HG03135 (cell line): Measurements from ENCODE around the gene SLC24A4.
"Not testable (repeated sequence)": the region's sequence is repeated elsewhere in the genome, so short reads cannot be mapped to it uniquely, and the experiment has no call there.

Experiments
- ATAC-seq: cut with Tn5 transposase; IDR thresholded peaks from one replicate; pipeline ENCODE4 v1.9.1; 2021; ENCODE audit warnings: mild to moderate bottlenecking, moderate library complexity; ENCODE audit not compliant: unreplicated experiment

Gene SLC24A4

DNA sequence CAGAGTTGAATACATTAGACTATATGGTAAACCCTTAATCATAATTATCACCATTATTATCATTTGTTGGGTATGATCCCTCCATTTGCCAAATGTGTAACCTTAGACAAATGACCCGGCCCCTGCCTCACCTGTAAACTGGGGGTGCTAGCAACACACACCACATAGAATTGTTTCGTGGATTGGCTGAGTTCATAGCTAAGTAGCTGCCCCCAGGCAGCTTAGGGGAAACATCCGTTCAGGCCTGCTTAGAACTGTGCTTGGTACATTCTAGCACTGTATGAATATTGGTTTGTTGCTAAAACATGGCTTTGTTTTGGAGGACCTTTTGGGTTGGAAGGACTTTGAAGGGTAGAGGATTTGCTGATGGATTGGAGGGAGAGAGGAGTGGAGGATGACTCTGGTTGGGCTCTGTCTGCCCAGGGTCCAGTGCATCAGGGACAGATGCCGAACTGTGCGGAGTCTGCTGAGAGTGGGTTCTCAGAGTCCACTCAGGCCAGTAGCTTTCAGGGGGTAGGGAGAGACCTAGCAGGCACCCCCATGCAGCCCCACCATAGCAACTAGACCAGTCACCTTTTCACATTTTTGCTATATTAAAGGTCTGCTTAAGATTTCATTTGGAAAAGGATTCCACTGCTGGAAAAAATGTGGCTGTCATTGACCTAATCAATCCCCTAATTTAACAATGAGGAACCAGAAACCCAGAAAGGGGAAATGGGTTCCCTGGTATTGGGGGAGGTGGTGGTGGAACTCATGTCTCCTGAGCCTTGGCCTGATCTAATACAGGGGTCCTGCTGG lies 192.8 kb downstream of the SLC24A4 start:
- no peak for ATAC-seq

DNA sequence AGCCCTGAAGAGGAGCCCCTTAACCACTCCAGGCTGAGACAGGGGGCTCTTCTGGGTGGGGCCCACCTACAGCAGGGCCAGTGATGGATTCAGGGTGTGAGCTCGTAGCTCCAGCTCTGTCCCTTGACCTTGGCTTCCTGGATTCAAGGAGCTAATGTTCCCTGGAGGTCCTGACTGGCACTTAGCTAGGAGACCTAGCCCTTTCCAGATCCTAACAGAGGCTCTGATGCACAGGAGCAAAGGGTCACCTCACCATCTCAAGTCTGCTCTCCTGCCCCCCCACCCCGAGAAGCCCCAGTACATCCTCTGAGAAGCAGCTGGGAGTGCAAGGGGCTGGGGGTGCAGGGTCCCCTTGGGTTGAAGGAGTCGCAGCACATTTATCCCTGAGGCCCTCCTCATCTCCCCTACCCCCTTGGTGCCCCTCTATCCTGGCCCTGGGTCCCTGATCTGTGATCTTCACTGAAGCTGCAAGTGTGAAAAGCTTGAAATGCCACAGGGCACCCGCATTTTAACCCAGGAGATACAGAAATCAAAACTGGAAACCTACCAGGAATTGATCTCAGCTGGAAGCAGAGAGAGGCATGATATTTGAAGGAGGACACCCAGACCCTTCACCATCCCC lies 193.5 kb downstream of the SLC24A4 start:
- no peak for ATAC-seq

DNA sequence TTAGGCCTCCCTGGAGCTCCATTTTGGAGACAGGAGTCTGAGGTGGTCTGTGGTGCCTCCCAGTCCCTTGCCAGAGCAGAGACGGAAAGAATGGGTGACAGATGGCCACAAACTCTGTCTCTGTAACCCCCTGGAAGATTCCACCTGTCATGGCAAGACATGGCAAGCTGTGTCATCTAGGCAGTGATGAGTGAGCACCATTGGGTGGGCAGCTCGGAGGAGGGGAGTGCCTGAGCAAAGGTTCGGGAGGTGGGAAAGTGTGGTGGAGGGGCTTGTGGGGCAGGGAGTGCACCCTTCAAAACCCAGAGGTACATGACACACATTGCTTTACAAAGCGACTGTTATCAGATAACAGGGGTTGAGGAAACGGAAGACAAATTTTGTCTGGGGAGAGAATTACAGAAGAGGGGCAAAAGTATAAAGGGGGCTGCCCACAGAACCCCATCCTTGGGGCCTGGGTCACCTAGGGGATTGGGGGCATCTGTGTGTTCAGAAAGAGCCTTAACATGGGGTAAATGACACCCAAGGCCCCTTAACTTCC lies 194.1 kb downstream of the SLC24A4 start:
- ATAC-seq: no peak

DNA sequence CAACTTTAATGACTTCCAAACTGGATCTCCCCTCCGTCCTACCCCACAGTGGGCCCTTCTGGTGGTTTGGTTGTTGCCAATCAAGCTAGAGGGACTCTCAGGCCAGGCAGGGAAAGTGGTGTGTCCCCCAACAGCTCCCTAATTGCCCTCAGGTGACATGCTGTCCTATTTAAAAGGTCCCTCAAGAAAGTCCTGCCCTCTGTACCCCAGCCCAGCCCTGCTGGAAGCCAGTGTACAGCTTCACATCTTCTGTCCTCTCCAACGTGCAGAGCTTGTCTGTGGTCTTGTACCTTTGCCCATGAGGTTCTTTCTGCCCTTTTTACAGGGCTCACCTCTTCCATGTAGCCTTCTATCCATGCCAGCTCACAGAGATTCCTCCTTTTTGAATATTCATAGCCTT lies 194.8 kb downstream of the SLC24A4 start:
- ATAC-seq: no peak

DNA sequence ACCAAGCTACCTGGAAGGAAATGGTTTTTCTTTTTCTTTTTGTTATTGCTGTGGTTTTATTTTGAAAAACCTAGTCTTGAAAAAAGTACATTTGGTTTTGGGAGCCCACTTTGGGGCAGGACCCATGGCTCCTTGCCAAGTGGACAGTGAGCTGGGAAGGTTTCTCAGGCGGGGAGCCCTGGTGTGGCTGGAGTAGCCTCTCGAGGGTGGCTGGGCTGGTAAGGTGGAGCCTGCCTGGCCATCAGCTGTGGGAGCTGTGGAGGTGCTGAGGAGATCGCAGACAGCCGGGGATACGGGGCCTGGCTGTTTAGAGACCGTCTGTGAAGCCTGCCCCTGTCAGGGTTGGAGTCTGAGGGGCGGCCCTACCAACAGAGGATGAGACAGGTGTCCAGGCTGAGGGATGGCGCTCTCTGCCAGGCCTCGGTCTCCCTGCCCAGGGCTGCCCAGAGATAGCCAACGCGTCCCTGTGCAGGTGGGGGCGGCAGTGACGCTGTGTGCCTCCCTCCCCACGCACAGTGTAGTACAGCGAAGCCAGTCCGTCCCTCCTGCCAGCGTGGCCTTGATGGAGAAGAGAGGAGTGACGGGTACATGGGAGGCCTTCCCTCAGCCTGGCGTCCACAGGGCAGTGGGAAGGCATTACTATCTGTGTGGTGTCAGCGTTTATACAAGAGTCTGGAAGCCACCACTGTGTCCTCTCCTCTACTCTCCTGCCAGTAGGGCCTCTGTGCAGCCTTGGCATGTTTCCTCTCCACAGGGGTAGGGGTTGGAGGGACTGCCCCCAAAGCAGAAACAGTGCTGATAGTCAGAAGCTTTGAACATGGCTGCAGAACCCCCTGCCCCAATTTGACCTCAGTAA lies 196.5 kb downstream of the SLC24A4 start:
- no peak for ATAC-seq

DNA sequence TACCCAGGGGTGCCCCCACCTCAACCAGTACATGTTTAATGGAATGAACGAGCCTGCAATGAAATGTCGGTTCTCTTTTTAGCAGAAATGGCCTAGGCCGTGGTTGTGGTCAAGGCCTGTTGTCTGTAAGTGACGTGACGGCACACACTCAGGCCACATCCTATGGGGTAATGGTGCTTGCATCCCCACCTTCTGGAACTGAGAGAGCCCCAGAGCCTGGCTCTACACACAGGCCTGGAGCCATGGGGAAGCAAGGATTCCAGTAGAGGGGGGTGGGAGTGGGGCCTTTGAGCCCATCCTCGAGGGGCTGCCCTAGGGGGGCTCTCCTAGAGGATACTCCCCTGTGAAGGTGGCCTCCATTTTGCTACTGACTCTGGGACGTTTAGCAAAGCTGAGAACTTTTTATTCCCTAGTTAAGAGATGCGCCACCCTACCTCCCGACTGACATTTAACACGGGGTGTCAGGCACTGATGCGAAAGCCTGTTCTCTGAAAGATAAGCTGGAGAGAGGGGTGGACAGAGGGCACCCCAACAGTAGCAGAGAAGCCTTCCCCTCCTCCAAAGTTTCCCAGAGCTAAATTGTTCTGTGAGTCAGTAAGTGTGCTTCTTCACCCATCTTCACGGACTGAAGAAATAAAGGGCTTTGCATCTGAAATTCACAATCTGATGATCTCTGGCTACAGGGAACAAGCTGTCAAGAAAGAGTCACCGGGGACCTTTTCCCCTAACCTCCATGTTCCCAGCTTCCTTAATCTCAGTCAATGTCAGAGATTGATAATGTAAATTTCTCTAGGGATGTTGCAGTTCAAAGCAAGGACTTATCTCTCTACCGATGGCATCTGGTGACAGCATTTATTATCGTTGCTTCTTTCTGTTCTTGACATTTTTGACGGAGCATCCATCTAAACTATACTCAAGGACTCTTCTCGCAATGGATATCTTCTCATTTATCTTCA lies 197.4 kb downstream of the SLC24A4 start:
- ATAC-seq: no peak

DNA sequence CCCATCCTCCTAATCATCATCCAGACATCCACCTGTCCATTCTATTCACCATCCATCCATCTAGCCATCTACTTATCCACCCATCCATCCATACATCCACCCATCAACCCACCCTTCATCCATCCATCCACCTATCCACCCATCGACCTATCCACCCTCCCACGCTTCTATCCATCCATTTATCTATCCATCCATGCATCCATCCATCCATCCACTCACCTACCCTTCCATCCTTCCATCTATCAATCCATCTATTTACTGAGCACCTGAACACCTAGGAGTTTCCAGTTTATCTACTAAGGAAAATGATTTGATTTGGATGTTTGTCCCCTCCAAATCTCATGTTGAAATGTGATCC lies 198.1 kb downstream of the SLC24A4 start:
- ATAC-seq: no peak

DNA sequence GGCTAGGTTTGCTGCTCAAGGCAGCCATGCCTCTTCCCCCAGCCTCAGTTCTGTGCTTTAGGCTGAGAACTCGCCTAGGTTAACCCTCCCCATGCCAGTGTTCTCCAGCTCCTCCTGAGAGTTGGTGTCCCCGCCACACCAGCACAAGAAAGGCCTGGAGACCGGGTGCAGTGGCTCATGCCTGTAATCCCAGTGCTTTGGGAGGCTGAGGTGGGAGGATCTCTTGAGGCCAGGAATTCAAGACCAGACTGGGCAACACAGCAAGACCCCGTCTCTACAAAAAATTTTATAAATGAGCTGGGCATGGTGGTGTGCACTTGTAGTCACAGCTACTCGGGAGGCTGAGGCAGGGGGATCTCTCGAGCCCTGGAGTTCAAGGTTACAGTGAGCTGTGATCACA lies 200.8 kb downstream of the SLC24A4 start:
- ATAC-seq: no peak

DNA sequence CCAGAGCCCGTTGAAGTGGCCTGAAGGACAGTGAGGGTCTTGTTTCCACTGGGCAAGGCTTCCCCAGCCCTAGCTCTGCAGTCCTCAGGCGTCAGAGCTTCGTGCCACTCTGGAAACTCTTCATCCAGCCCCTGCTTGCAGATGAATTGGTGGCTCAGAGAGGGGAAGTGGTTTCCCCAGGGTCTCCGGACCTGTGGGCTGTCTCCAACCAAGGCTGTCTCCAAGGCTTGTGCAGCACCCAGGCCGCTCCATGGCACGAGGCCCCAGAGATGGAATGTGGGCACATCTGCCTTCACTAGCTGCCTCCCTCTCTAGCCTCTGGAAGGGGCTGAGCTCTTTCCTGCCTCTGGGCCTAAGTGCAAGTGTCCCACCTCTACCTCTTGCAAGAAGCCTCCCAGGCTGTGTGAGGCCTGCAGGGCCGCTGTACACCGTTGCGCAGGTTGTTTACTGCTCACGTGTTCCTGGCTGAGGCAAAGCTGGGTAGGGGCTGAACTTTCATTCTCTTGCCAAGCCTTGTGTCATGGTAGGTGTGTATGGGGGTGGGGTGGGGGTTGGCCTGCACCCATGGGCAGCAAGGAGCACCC lies 201.7 kb downstream of the SLC24A4 start:
- no peak for ATAC-seq

DNA sequence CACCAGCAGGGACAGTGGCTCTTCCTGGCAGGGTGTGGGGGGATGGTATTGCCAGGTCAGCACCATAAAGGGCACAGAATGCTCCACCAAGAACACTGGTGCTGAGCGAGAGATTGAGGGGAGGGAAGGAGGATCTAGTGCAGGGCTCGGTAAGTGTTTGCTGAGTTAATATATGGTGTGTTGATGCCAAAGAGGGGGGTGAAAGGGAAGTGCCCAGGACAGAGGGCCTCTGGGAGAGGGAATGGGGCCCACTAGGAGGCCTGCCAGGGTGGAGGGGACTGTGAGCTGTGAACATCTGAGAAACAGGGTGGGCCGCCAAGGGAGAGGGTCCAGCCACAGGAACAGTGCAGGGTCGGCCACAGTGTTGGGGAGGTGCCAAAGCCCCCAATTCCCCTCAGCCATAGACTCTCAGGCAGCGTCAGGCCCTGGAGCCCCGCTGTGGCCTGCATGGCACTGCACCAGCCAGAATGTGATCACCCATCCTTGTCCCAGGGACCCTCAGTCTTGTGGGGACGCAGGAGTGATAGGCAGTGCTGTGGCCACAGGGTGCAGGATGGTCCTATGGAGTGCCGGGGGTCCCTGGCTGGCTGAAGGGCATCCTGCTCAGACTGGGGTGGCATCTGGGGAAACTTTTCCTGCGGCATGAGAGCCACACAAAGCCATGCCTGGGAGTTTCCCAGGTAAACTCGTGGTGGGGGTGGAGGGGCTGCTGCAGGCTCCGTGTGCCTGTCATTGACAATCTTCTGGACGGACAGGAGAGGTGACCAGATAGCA lies 202.5 kb downstream of the SLC24A4 start:
- ATAC-seq: no peak

DNA sequence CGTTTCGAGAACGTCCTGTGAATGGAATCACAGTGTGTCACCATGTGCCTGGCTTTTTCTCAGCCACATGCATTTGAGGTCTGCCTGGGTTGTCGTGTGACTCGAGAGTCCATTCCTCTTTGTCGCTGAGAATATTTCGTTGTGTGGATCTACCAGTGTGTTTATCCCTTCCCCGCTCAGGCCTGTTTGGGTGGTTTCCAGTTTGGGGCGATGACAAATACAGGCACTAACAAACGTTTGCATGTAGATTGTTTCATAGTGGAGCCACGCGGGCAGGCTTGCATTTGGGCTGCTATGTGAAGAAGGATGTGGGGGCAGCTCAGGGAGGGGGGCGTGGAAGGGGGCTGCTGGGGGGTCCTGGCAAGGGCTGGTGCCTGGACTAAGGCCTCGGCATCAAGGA lies 204.8 kb downstream of the SLC24A4 start:
- ATAC-seq: no peak

DNA sequence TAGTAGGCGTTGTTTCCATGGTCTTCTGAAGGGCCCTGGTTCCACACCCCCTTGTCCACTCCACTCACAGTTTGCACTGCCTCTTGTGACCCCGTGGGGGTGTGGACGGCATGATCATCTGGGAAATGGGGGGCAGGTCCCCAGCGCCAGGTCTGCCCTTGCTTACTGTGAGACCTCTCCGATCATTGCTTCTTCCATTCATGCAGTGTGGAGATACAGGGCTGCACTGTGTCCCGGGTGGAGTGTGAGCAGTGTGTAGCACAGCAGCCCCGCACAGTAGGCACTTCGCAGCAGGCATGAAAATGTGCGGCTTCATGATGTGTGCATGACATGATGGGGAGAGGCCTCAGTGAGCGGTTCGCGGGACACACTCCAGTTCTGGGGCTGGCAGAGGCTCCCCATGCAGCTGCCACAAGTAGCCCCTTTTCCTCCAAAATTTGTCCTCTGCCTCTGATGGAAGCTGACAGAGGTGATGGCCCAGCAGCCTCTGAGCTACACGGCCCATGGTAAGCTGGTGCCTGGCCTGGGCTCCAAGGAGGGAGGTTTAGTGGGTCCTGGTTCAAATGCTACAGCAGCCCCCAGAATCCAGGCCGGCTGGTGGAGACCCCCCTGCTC lies 205.6 kb downstream of the SLC24A4 start:
- no peak for ATAC-seq

DNA sequence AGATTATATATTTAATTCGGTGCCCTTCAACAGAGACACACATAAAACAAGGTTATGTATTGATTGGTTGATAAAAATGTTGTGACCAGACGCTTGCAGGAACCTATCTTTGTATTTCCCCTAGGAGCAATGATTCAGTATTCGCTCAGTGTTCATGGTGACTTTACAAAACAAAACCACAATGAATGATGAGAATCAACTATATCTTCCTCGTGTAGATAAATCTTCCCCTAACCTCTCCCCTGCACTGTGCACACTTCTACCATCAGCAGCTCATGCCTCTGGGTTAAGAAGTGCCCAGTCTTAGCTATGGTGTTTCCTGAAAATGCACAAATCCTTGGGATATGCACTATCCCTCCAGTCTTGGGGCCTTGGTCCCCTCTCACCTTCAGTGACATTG lies 206.9 kb downstream of the SLC24A4 start:
- ATAC-seq: no peak

DNA sequence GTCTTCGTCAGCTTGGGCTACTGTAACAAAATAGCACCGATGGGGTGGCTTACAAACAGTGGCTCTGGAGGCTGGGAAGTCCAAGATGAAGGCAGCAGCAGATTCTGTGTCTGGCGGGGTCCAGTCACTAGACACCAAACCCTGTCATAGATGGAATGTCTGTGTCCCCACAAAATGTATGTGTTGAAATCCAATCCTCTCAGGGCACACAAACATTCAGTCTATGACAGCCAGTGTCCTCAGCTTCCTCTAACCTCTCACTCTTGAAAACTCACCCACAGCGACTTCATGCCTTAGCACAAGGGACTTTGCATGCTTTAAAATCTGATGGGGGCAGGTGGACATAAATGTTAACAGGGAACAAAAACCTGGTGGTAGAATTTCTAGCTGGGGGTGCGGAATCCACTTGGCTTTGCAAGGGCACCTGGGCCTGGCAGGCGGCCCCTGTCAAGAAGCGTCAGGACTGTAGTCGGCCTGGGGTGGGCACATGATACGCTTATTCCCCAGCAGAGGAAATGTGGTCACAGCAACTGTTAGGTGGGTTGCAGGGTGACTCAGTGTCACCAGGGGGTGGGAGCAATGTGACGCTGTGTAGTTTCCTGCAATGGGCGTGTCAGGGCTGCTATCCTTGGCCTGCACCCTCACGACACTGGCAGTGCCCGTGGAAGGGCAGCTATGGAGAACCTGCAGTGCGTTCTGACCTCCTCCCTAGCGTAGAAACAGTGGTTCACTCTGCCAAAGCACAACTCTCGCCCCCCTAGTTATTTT lies 208.3 kb downstream of the SLC24A4 start:
- ATAC-seq: no peak

DNA sequence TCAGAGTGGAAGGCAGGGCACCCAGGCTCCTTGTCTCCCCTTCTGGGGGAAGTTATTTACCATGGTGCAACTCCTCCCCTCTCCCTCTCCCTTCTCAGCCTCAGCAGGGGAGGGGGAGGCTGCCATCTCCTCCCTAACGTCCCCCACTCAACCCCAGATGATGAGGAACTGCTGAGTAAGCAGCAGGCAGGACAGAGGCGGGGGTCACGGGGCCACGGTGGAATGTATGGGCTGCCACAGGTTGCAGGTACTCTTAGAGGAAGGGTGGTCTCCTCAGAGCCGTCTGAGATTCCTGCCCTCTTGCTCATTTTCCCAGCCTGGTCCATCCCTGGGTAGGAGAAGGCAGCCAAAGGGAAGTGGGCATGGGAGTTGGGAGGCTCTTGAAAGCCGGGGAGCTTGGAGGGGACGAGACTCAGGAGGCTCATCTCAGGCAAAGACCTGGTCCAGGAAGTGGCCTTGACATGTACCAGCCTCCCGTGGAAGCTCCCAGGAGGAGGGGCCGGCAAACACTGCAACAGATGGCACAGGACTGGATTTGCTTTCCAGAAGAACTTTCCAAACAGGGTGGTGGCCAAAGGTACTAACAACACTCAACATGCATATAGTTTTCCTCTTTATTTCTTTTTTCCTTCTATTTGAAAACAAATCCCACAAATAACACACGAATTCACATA lies 209.7 kb downstream of the SLC24A4 start:
- no peak for ATAC-seq

DNA sequence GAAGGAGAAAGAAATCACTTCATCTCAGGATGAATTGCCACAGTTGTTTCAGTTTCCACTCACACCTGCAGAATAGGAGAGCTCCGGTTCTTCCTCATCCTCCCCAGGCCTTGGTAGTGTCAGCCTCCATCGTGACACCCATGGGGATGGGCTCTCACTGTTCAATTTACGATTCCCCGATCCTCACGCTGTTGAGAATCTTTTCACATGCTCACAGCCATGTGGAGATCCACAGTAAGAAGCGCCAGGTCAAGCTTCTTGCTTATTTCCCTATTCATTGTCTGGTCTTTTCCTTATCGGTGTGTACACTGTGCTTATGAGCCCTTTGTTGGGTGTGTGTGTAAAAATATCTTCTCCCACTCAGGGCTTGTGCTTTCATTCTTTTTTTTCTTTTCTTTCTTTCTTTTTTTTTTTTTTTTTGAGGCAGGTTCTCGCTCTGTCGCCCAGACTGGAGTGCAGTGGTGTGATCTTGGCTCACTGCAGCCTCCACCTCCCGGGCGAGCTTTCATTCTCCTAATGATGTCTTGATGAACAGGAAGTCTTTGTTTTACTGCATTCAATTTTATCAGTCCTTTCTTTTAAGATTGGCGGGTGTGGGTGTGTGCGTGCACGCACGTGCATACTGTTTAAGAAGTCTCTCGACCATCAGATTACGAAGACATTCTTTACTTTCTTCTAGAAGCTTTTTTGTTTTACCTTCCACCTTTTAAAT lies 212.1 kb downstream of the SLC24A4 start:
- ATAC-seq: no peak

DNA sequence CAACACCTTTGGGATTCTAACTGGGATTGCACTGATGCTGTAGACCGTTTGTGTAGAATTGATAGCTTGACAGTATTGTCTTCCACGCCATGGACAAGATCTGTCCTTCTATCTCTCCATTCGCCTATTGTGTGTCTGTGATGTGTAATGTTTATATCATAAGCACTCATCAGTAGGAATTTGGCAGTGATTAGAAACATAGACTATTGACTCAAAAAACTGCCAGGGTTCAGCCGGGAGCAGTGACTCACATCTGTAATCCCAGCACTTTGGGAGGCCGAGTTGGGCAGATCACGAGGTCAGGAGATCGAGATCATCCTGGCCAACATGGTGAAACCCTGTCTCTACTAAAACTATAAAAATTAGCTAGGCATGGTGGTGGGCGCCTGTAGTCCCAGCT lies 213.3 kb downstream of the SLC24A4 start:
- not testable (repeated sequence) for ATAC-seq
